Thyroid gland (tissue), 4 donors: ENCODE data around the gene SNX4. TPM values are rescaled to one million over a fixed set of nuclear protein-coding genes. Genes with fewer than 3 reads are reported as not detected.
"Not testable (repeated sequence)": the region's sequence is repeated elsewhere in the genome, so short reads cannot be mapped to it uniquely, and the experiment has no call there.

Experiments used
- DNase-seq, 2 donors: peaks; one replicate each; pipeline ENCODE4 v3.0.0-alpha.2; 2019
- H3K27ac ChIP-seq, 3 donors: fragments of 200-600 bp; sonication (generic); 1 replicate in 2 of 3; 2 replicates in 1 of 3; pipeline ENCODE4 v1.5.1; 2016 to 2019; ENCODE audit warnings: mild to moderate bottlenecking in 1 of 3, moderate library complexity in 1 of 3
- H3K27me3 ChIP-seq: fragments of 200-600 bp; sonication (generic); one replicate; pipeline ENCODE4 v1.5.1; 2019
- H3K36me3 ChIP-seq, 2 donors: fragments of 200-600 bp; sonication (generic); one replicate each; pipeline ENCODE4 v1.5.1; 2016 to 2019
- H3K4me1 ChIP-seq, 2 donors: fragments of 200-600 bp; sonication (generic); one replicate each; pipeline ENCODE4 v1.5.1; 2017 to 2019
- H3K4me3 ChIP-seq, 3 donors: fragments of 200-600 bp; sonication (generic); replicated peaks in 1 of 3; 1 replicate in 2 of 3; 2 replicates in 1 of 3; pipeline ENCODE4 v1.5.1; 2016; ENCODE audit warnings: mild to moderate bottlenecking in 1 of 3
- H3K9me3 ChIP-seq: fragments of 200-600 bp; sonication (generic); one replicate; pipeline ENCODE4 v1.5.1; 2017
- POLR2A ChIP-seq, 2 donors: fragments of 450-650 bp; IDR thresholded peaks; one replicate each; pipeline ENCODE4 v1.6.1; 2017; ENCODE audit warnings: antibody characterized with exemption in 2 of 2, mild to moderate bottlenecking in 2 of 2, moderate library complexity in 1 of 2
- WGBS, 2 donors: methylation state at CpG; one replicate each; pipeline ENCODE4 v1.1.5; 2017; 5-methylcytosine and 5-hydroxymethylcytosine counted together
- intact Hi-C: fragments of 100-400 bp; cut with DNase I; formaldehyde crosslinking; loops from one replicate; pipeline ENCODE4 v1.15.1; 2023
- total RNA-seq, 4 donors: library from RNA; depleted of rRNA; stranded (reverse); fragments of >200 nt; gene quantifications; one replicate each; pipeline ENCODE4 v1.2.3, GENCODE V29; 2016
- TF ChIP-seq, protein P1 (sequence below), 6 experiments: fragments of 200-600 bp in 3 of 6; fragments of 450-650 bp in 3 of 6; sonication (generic) in 3 of 6; IDR thresholded peaks; one replicate each; pipeline ENCODE4 v1.5.1; 2016 to 2019; ENCODE audit warnings: antibody characterized with exemption in 6 of 6, mild to moderate bottlenecking in 2 of 6, inconsistent platforms in 1 of 6, moderate library complexity in 1 of 6

Gene SNX4
- total RNA-seq: 100 to 1,000 TPM; 112 to 195 (median 138) TPM

DNA sequence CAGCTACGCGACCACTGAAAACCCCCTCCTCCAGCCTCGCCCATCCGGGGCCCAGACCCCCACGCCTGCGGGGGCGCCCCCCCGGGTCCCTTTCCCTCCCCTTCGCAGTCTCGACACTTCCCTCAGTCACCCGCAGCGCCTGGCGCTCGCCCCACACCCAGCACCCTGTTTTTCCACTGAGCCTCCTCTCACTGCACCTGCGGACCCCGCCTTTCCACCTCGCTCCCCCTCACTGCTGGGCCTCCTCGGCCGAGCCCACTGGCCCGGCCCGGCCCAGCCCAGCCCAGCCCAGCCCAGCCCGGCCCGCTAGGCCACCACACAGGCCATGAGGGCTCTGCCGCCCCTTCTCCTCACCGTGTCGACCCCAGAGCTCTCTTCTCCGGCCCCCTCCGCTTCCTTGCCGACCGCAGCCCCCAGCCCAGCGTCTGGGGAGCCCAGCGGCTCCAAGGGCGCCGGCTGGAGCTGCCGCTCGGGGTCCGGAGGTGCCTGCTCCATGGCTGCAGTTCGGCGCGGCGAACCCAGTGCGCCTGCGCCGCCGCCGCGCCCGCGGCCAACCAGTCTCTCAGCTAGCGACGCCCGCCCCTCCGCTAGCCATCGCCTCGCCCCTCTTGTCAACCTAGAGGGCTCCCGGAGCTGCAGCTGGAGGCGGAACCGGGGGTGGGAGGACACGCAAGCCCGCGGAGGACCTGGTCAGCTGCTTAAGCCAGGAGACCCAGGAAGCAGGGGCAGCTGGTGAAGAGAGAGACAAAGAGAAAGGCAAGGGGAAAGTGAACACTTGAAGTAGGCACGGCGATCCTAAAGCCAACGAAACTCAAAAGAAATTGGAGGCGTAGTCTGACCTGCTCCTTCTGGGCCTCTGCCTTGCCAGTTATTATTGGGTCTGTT is at the start of gene SNX4:
SNX4 (minus strand) TSS at position 525 of the 885 bp plus-strand sequence; CDS start at position 495, 30 bp downstream.
- Histone ChIP-seq H3K9me3 (no peaks in the 10 kb centered on the region), H3K27ac (peak within 1 kb of the TSS; percentile 80 to 94 (median 89)), H3K4me1 (peaks cover 35 to 37% of the 10 kb centered on the region in 2 donors), H3K4me3 (peak within 1 kb of the TSS; percentile 87 to 93 (median 93)), H3K27me3 (no peaks in the 10 kb centered on the region), H3K36me3 (no peaks in the 10 kb centered on the region)
- peak; percentile 11 to 94 for TF ChIP-seq POLR2A (IDR thresholded peaks at IDR 0.05)
- TF ChIP-seq, protein P1, sequence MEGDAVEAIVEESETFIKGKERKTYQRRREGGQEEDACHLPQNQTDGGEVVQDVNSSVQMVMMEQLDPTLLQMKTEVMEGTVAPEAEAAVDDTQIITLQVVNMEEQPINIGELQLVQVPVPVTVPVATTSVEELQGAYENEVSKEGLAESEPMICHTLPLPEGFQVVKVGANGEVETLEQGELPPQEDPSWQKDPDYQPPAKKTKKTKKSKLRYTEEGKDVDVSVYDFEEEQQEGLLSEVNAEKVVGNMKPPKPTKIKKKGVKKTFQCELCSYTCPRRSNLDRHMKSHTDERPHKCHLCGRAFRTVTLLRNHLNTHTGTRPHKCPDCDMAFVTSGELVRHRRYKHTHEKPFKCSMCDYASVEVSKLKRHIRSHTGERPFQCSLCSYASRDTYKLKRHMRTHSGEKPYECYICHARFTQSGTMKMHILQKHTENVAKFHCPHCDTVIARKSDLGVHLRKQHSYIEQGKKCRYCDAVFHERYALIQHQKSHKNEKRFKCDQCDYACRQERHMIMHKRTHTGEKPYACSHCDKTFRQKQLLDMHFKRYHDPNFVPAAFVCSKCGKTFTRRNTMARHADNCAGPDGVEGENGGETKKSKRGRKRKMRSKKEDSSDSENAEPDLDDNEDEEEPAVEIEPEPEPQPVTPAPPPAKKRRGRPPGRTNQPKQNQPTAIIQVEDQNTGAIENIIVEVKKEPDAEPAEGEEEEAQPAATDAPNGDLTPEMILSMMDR (IDR thresholded peaks at IDR 0.05): peak in 1 of 6 experiments; percentile 4
- intact Hi-C loops: no loop called here
- WGBS, 2 donors: 0 to 1% methylated on average over 24 to 34 of the region's 65 CpGs
- DNase-seq: peak; percentile 98

GRCh38 chr3:125556314-125556713 is 36.3 kb upstream of the SNX4 start:
- H3K27me3 ChIP-seq: no peaks in the 10 kb centered on the region
- H3K4me1 ChIP-seq: no peaks in the 10 kb centered on the region
- H3K27ac ChIP-seq: no peak overlapping the region
- peaks cover 0 to 27% of the 10 kb centered on the region in 2 donors for H3K36me3 ChIP-seq
- WGBS, 2 donors: 92 to 100% methylated on average over 1 of the region's 1 CpG
- no peak for DNase-seq
- no peak for TF ChIP-seq POLR2A (IDR thresholded peaks at IDR 0.05)
- TF ChIP-seq, protein P1 (IDR thresholded peaks at IDR 0.05): no peak
- H3K9me3 ChIP-seq: no peaks in the 10 kb centered on the region
- intact Hi-C loops: no loop called here
- H3K4me3 ChIP-seq: no peak overlapping the region

GRCh38 chr3:125552401-125552800 is 32.4 kb upstream of the SNX4 start:
- no peak overlapping the region for H3K4me3 ChIP-seq
- no peak for DNase-seq
- H3K9me3 ChIP-seq: no peaks in the 10 kb centered on the region
- H3K4me1 ChIP-seq: no peaks in the 10 kb centered on the region
- no peak overlapping the region for H3K27ac ChIP-seq
- WGBS, 2 donors: 95 to 97% methylated on average over 4 of the region's 4 CpGs
- no peaks in the 10 kb centered on the region for H3K27me3 ChIP-seq
- peaks cover 5 to 12% of the 10 kb centered on the region in 2 donors for H3K36me3 ChIP-seq
- TF ChIP-seq POLR2A (IDR thresholded peaks at IDR 0.05): no peak
- TF ChIP-seq, protein P1 (IDR thresholded peaks at IDR 0.05): no peak
- intact Hi-C loops: no loop called here

DNA sequence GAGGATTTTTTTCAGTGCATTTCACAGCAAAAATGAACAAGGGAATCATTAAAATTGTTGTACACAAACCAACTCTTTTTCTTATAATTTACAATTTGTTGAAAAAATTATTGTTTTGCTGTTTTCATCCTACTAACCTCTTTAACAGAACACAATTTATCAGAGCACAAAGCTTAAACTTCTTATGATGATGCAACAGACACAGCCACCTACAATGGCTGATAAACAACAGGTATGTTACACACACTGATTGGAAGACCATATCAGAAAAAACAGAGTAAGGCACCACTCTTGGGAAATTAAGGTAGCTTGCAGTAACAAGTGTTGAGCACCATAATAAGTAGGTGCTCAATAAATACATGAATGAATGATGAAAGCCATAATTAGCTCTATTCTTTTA is 8.9 kb upstream of the SNX4 start:
- TF ChIP-seq POLR2A (IDR thresholded peaks at IDR 0.05): no peak
- TF ChIP-seq, protein P1 (IDR thresholded peaks at IDR 0.05): no peak
- DNase-seq: no peak
- H3K4me1 ChIP-seq: no peaks in the 10 kb centered on the region
- H3K4me3 ChIP-seq: no peak overlapping the region
- H3K36me3 ChIP-seq: peaks cover 14 to 20% of the 10 kb centered on the region in 2 donors
- no peak overlapping the region for H3K27ac ChIP-seq
- no peaks in the 10 kb centered on the region for H3K9me3 ChIP-seq
- H3K27me3 ChIP-seq: no peaks in the 10 kb centered on the region
- intact Hi-C loops: no loop called here

DNA sequence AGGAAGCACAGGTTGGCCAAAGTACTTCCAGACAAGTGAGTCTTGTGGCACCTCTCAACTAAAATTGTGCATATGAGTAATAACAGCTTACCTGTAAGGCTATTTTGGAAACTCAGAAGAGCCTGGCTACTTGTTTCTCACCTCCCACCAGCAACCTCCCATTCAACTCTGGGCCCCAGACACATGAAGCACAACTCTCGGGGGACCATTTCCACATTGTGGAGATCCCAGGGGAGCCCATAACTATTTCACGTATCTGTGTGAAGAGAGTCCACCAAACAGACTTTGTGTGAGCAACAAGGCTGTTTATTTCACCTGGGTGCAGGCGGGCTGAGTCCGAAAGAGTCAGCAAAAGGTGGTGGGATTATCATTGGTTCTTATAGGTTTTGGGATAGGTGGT is 5.2 kb upstream of the SNX4 start:
- Histone ChIP-seq H3K4me1 (no peaks in the 10 kb centered on the region), H3K27me3 (no peaks in the 10 kb centered on the region), H3K27ac (no peak overlapping the region), H3K36me3 (peaks cover 5 to 6% of the 10 kb centered on the region in 2 donors), H3K9me3 (no peaks in the 10 kb centered on the region), H3K4me3 (no peak overlapping the region)
- intact Hi-C loops: no loop called here
- DNase-seq: no peak
- 97 to 99% methylated on average over 4 of the region's 4 CpGs for WGBS, 2 donors
- TF ChIP-seq, protein P1 (IDR thresholded peaks at IDR 0.05): no peak
- TF ChIP-seq POLR2A (IDR thresholded peaks at IDR 0.05): no peak

- intact Hi-C loops: not testable (repeated sequence)
- 81 to 82% methylated on average over 15 of the region's 15 CpGs for WGBS, 2 donors
- peak overlapping the region; percentile 80 to 94 (median 89) for H3K27ac ChIP-seq
Observed at GRCh38 chr3:125520563-125520919, 539 bp upstream of the SNX4 start.

More at GRCh38 chr3:125520563-125520919, 539 bp upstream of the SNX4 start:
- Histone ChIP-seq H3K4me3 (peak overlapping the region in 2 of 3 donors; percentile 87 to 93), H3K4me1 (peaks cover 34% of the 10 kb centered on the region in 2 donors)
- H3K9me3 ChIP-seq, DNase-seq, H3K27me3 ChIP-seq, H3K36me3 ChIP-seq: not testable (repeated sequence)
